ENCODE data around the gene PHC2.

- TF ChIP-seq POLR2A (IDR thresholded peaks at IDR 0.05) (no peak), CTCF (IDR thresholded peaks at IDR 0.05) (no peak)
Observed at GRCh38 chr1:33365560-33365997, 65.3 kb downstream of the PHC2 start.
